ENCODE results near the gene HHIPL1.

The HHIPL1 gene

DNA sequence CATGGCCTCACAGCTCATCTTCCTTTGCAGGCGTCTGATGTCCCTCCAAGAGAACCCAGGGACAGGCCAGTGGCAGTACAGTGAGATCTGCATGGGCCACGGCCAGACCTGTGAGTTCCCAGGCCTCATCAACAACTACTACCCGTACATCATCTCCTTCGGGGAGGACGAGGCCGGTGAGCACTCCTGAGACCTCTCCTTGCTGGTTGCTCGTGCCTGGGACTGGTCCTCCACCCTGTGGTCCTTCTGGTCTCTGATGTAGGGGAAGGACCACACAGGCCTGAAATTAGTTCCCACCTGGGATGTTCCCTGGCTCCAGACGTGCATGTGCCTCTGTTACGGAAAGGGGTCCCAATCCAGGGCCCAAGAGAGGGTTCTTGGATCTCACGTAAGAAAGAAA, 17.9 kb downstream of the HHIPL1 start:
- no peak for DNase-seq

DNA sequence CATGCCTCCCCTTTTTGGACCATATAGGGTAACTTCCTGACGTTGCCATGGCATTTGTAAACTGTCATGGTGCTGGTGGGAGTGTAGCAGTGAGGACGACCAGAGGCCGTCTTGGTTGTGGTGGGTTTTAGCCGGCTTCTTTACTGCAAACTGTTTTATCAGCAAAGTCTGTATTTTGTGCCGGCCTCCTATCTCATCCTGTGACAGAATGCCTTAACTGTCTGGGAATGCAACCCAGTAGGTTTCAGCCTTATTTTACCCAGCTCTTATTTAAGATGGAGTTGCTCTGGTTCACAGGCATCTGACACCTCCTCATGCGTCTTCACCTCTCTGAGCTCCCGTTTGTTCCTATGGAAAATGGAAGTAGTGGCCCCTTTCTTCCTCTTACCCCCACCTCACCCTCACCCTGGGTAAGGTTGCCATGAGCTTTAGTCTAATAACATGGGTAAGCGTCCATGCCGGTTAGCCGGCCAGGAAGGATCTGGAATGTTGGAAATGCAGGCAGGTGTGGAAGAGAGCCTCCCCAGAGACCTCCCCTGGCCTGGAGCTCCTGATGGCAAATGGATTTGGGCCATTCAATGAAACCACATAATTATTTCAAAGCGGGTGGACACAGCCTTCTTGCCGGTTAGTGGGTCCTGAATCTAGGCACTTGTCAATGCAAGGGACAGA, 18.6 kb downstream of the HHIPL1 start:
- no peak for DNase-seq

DNA sequence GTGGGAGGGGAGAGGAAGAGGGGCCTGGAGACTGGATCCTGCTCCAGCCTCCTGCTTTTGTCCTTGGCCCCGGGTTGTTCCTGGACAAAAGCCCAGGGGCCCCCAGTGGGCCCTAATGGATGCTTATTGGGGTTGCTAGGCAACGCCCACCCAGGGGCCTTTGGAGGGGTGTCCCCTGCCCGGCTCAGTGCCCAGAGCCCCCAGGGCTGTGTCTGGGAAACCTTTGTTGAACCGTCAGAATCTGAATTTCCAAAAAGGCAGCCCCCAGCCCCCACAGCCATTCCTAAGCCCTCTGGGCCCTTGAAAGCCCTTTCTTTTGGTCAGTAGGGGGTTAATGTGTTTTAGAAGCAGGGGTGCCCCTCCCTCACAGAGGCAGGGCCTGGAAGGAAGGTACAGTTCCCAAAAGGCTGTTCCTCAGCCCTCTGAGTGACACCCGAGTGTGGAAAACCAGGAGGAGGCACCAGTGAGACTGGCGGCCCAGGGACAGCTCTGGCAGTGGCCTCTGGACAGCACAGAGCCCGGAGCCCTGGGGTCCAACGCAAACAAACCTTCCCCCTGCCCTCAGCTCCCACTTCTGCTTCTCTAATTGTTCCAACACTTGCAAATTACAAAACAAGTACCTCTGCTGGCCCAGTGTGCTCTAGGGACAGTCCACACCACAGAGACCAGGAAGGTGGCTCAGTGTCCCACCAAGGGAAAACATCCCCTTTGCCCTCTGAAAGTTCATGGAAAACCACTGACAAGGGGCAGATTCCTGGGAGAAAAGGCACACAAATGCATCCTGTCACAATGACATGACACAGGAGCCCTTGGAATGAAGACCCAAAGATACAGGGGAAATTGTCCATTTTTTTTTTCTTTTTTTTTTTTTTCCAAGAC, 19.4 kb downstream of the HHIPL1 start:
- no peak for DNase-seq

DNA sequence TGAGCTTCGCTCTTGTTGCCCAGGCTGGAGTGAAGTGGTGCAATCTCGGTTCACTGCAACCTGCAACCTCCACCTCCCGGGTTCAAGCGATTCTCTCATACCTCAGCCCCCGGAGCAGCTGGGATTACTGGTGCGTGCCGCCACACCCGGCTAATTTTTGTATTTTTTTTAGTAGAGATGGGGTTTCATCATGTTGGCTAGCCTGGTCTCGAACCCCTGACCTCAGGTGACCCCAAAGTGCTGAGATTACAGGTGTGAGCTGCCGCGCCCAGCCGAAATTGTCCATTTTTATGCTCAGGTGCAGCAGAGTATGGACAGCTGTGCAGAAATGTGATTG, 20.0 kb downstream of the HHIPL1 start:
- no peak for DNase-seq

DNA sequence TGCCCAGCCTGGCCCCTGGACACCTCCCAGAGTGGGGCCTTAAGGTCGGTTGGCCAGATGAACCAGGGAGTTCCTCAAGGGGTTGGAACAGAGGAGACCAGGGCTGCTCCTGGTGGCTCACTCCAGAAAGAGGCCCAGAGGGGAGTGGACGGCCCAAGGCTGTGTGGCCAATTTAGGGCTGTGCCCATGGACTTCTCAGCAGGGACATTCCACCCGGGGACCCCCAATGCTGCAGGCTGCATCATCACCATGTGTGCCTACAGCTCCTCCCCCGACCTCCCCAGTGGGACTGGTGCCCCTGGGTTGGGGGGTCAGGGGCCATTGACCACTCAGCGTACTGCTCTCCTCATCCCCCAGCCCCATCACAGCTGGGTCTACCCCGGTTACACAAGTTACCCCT, 21.6 kb downstream of the HHIPL1 start:
- DNase-seq, result no peak

DNA sequence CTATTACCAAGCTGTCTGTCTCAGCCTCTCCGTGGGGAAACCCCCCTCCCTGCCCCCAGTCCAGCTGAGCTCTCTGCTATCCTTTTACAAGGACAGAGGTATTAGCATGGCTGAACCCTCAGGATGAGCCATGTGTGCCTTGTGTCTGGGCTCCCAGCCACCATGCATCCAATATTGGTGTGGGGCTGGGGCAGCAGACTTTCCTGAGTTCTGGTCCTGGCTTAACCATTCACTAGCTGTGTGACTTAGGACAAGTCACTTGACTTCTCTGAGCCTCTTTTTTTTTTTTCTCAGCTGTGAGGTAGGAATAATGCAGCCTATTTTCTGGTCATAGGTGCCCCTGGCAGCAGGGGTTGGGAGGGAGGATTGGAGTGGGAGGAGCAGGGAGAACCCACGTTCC, 22.1 kb downstream of the HHIPL1 start:
- DNase-seq, result no peak

DNA sequence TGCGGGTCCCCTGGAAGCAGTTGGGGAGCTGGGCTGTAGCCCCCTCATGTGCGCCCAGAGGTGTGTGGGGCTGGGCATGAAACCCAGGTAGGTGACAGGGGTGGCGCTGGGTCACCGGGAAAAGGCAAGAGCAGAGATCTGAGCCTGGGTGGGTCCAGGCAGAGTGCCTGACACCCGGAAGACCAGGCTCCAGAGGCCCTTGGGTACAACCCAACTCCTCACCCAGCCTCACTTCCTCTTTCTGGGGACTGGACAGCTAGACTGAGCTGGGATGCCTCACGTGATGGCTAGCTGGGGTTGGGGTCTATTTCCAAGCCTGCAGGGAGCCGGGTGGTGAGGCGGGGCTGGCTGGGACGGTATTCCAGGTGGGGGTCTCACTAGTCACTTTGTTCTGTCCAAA, 22.9 kb downstream of the HHIPL1 start:
- no peak for DNase-seq

DNA sequence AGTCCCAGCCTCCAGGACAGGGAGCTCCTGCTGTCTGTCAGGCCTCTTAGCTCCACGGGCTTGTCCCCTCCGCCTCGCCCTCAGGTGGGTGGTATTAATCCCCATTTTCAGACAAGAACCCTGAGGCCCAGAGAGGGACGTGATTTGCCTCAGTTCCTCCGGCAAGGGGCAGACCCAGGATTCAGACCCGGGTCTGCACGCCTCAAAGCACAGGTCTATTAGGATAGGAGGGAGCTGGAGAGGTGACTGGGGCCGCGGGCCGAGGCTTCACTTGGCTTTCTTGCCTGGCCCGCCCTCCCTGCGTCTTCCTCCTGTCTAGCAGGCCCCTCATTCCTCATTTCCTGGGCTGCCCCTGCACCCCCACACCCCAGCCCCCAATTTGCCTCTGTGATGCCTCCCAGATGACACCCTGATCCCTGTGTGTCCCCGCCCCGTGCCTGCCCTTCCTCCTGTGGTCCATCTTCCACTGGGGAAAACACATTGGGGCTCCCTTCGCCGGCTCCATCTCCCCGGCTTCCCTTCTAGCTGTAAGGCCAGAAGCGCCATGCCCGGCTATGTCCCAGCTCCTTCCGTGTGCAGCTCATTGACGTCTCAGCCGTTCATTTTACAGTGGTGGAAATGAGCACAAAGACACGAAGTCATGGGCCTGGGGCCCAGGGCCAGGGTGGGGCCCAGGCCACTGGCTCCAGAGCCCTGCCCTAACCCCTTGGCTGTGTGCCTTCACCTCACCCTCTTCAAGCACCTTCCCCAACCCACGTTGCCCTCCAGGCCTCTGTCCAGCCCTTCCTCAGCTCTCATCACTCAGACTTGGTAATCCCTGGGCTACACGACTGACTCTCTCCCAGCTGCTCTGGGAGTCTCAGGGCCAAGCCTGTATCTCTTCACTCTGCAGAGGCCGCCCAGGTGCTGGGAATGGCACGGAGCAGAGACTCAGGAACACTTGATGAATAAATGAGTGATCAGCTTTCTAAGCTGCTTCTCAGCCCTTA, 23.7 kb downstream of the HHIPL1 start:
- no peak for DNase-seq

DNA sequence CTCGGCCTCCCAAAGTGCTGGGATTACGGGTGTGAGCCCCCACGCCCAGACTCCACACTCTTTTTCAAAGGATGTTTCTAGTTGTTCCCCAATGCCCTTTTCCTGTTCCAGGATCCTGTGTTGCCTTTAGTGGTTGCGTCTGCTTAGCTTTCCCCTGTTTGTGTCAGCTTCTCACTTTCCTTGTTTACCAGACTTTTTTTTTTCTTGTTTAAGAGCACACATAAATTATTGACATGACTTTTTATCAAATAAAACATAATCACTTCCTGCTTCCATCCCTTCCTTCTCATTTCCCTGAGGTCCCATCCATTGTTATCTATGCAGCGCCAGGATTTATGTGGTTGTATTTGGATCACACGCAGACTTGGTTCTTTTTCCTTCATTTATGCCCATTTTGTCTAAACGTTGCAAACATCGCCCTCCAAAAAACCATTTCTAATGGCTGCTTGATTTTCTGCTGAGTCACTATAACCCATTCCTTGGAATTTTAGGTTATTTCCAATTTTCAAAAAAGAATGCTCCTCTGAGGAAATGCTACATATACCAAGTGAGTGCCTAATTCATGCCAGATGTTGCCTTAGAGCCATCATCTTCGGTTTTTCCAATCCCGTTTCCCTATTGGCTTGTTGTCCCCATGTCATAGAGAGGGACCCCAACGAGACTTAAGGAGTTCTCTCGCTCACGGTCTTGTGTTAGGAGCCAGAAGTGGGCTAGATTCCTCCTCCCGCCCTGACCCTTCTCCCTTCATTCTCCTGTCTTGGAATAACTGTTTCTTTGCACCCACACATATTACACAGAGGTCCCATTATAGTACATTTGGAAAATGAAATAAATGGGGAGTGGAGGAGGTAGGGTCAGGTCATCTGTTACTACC, 25.7 kb downstream of the HHIPL1 start:
- no peak for DNase-seq

DNA sequence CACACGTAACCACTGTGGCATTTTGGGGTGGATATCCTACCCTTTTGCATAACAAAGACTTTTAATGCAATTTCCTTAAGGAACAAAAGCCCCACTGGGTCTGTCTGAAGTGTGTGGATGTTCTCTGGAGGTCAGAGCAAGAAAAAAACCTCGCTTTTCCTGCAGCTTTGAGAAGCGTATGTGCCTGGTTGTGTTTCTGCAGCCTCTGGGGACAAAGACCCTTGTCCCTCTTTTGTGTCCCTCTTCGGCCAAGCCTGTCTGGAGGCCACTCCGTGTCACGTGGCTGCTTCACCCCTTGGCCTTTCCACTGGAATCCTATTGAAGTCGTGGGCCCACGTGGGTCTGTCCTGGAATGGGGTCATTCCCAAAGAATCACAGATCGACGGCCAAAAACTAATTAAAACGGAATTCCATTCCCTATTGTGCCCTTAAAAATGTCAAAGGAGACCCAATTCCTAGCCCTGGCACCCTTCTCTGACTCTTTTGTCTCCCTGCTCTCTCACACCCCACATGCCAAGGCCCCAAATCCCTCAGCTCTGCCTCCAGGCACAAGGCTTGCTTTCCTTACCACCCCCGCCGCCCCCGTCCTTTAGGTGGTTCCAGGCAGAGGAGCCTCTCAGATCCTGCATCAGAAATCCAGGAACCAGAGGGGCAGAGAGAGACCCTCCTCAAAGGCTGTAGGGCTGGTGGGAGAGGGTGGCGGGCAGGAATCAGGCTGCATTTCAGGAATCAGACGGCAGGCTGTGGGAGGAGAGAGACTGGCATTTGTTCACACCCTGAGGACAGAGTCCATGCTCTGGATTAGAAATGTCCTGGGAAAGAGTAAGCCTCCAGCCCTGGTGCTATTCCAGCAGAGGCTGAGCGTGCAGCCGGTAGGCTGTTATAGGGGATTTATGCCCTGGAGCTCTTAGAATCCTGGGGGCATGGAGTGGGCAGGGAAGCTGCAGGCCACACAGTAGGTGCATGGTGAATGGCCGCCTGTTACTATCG, 26.6 kb downstream of the HHIPL1 start:
- DNase-seq, result no peak

DNA sequence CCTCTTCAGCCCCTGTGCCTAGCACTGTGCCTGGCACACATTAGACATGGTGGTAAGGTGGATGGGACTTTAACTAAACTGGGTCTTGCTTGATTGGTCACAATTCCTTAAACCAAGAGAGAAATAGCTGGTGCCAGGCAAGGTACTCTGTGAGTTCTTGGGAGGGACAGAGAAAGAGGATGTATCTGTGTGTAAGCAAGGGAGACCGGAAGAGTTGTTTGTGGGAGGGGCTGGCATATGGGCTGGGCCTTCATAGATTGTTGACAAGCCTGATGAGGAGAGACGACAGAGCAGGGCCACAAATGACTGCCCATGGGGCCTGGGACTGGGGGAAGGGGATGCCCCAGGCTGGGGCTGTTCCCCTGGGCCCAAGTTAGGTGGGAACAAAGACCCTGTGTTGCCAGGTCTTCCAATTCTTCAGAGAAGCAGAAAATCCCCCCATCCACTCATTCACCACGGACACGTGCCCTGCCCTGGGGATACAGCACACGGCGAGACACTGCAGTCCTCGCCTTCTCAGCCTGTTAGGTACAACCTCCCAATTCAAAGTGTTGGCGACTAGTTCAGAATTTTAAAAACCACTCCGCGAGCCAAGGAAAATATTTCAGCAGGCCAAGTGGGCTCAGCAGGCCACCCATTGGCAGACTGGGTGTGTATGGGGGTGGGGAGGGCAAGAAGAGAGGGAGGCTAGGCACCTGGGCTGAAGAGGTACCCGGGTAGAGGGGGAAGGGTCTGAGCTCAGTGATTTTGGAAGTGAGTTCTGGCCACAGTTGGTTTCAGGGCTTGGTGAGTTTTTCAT, 27.8 kb downstream of the HHIPL1 start:
- DNase-seq, result no peak

DNA sequence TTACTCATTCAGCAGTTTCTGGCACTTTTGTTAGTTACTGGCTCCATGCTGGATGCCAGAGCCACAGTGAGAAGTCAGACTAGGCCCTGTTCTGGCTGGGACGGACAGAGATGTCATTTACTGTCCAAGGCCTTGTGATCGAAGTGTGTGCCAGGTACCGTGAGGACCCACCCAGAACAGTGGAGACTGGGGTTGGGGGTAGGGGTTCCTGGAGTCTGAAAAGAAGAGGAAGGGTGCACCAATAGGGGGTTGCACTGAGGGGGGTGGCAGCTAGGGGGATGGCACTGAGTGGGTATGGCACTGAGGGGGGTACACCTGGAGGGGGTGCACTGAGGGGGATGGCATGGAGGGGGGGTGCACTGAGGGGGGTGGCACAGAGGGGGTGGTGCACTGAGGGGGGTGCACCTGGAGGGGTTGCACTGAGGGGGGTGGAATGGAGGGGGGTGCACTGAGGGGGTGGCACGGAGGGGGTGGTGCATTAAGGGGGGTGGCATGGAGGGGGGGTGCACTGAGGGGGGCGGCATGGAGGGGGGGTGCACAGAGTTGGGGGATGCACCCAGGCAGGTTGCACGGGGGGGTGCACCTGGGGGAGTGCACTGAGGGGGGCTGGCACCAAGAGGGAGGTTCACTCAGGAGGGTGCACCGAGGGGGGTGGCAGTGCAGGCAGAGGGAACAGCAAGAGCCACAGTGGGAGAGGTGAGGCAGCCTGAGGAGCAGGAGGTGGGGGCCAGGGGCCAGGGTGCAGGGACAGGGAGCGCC, 28.6 kb downstream of the HHIPL1 start:
- no peak for DNase-seq

DNA sequence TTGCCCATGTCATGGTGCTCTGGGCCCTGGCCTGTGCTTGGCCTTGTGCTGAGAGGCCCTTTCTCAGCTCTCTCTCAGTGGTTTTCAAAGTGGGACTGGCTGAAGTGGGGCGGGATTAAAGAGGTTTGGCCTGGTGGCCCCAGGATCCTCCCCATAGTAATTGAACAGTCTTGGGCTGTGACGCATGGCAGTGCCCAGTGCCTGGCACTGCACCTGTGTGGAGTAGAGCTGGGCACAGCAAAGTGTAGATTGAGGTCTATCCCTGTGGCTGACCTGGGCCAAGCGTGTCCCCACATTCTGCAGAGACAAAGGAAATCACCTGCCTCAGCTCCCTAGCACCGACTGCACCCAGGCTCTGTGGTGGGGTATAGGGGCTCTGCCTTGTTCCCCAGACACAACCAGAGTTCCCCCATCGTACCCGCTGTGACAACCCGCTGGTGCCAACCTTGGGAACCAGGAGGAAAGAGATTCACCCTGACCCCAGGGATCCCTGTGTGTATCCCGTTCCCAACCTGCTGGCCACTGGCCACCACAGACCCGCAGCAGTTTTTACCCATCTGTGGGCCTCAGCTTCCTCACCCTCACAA, 29.2 kb downstream of the HHIPL1 start:
- no peak for DNase-seq

DNA sequence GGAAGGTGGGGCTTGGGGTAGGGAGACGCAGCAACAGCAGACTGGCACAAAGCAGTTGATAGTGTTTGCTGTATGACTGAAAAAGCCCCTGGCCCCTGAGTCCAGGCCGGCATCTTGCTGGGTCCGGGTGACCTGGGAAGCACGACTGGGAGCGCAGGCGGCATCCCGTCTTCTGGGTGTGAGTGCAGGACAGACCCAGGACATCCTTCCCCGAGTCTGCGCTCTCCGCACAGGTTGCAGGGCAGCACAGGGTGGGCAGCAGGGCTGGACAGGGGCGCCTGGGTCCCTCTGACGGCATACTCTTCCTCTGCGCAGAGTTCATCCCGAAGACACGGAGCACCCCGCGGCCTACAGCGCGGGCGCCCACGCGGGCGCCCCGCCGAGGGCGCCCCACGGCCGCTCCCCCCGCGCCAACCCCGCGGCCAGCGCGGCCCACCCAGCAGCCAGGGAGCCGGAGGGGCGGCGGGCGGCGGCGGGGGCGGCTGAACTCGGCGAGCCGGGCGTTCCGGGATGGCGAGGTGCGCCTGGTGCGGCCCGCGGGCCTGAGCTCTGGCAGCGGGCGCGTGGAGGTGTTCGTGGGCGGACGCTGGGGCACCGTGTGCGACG, 29.9 kb downstream of the HHIPL1 start:
- DNase-seq, result no peak

DNA sequence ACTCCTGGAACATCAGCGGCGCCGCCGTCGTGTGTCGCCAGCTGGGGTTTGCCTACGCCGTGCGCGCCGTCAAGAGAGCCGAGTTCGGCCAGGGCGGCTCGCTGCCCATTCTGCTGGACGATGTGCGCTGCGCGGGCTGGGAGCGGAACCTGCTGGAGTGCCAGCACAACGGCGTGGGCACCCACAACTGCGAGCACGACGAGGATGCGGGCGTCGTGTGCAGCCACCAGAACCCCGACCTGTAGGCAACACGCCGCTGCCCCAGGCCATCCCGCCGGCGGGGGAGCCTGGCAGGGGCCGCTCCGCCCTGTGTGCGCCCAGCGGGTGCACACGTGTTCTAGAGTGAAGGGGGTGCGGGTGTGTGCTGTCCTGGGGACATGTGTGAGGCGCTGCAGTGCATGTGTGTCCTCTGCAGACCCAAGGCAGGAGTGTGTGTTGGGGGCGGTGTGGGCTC, 30.5 kb downstream of the HHIPL1 start:
- no peak for DNase-seq

DNA sequence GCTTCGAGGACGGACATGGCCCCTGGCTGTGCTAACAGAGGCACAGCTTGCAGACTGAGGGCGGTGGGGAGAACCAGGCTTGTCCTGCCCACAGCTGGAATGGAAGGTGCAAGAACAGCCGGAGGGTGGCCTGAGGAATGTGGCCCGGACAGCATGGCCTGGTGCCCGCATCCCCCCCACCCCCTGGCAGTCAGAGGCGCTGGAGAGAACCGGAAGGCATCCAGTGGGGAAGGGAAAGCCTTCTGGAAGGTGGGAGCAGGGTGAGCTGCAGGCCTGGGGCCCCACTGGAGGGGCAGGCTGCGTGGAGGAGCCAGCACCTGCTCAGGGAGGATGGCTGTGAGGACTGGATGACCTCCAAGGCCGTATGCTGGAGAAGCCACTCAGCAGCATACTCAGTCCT, 31.0 kb downstream of the HHIPL1 start:
- no peak for DNase-seq

DNA sequence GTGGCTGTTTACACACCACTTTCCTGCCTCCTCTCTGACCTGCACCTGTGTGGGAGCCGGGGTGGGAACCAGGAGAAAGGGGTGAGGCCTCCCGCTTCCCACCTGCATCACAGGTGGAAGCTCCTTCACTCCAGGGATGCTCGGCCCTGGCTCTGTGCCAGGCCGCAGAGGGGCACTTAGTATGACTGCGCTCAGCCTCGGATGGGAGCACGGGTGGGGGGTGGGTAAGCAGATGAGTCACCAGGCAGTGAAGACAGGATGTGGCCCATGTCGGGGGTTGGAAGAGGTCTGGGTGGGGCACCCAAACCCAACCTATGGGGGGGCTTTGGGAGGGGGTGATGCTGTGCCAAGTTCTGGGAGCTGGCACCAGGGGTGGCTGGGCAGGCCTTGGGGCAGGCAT, 31.7 kb downstream of the HHIPL1 start:
- DNase-seq, result no peak
